ENCODE data around the gene SLC4A5.
"Not testable (repeated sequence)": the region's sequence is repeated elsewhere in the genome, so short reads cannot be mapped to it uniquely, and the experiment has no call there.

SLC4A5 gene

DNA sequence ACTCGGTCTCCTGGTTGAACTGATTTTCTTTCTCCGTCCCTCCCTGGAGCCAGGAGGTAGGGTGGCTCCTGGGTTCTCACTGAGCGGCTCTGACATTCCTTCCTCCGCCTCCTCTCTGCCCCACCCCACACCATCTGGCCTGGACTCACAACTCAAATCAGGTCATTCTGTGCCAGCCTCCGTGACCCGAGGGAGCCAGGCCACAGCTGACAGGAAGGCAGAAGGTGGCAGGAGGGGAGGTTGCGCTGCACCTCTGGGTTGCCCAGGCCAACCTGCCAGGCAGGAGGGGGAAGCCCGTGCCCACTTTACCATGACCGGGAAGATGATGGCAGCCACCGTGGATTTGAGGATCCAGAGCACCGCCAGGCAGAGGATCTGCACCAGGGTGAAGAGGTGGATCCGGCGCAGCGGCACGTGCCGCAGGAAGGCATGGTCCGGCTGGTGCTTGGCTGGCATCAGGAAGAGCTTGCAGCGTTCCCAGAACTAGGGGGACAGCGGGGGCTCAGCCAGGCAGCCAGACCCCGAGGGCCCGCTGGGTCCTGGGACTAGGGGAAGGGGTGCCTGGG is 116.5 kb downstream of the SLC4A5 start:
- no peak for DNase-seq

DNA sequence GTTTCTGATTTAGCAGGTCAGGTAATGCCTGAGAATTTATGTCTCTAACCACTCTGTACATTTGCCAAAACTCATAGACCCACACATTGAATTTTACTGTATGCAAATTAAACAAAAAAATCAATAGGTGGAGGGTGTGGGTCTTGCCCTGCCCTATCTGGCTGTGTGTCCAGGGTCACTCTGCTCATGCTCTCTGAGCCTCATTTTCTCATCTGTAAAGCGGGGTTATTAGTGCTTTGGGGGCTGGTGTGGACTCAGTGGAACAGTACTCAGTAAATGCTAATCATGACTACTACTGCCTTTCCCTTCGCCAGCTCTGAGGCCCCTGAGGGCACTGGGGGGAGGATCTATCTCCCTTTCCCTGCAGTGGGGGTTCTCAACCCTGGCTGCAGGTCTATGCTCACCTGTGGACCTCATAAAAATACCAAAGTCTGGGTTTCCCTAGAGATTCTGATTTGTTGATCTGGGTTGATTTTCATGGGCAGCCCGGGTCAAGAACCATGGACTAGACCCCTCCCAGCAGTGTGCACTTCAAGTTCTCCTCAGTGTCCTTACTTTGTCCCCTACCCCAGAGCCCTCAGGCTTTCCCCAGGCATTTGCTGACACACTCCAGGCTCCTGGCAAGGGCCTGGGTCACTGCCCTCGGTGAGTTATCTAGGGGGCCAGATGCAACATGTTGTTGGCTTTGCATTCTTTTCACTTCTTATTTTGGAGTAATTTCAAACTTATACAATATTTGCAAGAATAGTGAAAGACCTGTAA is 117.3 kb downstream of the SLC4A5 start:
- no peak for DNase-seq

DNA sequence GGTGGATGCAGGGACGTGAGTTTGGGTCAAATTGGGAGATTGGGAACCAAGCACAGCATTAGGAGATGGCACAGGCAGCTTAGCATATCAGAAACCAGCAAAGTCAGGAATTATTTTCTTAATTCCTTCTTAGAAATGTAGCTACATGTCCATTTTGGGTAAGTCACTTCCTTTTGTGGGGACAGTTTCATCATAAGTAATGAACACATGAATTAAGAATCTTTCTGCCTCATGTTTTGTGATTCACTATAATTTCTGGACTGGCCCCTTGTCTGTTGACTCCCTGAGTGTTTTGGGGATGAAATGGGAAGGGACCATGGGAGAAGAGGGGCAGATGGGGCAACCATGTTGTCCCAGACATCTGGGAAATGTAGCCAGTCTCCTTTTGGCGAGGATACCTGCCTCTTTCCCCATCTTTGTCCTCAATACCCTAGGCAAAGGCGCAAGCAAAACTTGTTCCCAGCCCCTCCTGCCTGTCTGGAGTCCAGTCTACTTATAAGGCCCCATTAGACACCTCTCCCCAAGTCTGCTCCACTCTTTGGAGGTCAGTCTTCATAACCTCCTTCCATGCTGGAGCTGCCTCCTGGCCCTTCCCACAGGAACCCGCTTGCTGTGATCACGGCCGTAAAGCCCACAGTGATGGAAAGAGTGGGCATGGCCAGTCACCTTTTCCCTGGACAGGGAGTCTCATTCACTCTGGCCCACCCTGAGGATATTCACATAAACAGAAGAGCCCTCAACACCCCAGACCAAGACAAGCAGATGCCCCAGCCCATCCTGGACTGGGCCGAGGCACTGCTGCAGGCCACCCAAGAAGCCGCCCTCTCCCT is 119.1 kb downstream of the SLC4A5 start:
- DNase-seq, result no peak

DNA sequence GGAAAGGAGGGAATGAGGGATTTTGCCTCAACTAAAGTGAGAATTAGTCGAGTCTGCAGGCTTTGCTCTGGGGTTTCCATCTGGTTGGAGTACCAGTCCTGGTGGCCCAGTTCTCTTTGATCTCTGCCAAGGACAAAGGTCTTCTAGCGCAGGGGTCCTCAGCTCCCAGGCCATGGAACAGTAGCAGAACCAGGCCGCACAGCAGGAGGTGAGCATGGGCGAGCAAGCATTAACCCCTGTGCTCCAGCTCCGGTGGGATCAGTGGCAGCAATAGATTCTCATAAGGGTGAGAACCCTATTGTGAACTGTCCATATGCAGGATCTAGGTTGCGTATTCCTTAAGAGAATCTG is 120.9 kb downstream of the SLC4A5 start:
- DNase-seq, result no peak

DNA sequence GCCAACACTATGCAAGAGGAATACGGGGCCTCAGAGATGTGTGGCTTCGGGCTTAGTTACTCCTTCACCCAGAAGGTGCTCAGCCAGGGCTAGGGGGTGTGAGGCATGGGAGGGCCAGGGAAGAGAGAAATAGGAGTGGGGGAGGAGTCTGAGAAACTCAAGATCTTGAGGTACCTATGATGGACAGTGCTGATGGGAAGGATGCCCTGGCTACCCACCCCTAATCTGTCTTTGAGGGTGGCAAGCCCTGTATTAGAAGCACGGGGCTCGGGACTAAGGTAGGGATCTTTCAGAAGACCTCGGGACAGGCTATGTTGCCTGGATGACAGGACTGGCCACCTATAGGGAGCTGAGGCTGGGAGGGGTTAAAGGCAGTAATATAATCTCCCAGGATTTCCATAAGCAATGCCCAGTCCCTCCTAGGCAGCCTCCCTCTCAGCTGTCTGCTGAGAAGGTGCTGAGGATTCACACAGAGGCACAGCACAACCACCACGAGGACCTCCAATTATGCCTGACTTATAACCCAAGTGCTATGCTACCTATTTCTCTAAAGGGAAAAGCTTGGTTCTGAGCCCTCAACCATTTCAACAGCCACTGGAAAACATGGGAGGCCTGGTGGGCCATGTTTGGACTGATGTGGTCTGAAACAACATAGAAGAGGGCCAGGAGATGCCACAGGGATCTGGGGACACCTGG is 121.5 kb downstream of the SLC4A5 start:
- DNase-seq, result no peak

DNA sequence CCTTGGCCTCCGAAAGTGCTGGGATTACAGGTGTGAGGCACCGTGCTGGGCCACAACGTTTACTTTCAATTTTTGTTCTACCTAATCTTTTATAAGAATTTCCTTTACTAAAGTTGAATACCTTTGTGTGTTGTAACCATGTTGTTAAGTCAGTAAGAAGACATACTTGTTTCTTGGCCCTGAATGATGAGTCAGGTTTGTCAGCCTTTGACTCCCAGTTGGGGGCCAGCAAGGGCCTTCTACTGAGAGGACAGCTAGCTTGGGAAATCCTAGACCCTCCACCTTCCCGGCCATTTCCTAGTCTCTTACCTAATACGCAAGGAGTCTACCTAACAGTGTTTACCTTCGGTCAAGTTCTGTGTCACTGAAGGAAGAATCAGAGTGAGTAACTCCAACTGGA is 122.1 kb downstream of the SLC4A5 start:
- DNase-seq, result no peak

DNA sequence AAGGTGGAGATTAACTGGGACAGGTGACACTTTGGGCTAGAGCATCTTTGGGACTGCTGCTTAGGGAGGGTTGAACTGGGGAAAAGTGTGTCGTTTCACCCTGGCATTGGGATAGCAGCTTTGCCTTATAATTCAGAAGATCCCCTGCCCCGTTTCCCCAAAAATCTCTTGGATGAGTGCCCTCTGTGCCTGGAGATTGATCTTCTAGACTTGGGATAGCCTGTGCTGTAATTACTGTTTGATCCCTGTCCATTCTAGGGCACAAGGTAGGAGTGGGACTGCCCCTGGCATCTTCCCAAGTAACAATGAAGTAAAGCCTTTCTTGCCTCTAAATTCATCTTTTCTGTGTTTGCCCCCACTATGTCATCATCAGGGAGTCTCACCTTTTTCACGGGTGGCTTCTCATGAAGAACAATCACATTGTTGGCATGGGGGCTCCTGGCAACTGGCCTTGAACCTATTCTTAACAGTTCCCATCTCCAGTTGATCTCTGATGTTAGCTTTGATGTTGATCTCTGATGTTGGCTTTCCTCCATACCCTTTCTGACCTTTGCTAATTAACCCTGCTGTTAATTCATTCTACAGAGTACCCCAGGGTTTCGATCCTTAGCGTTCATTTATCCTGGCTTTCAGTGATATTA is 123.2 kb downstream of the SLC4A5 start:
- DNase-seq, result no peak

DNA sequence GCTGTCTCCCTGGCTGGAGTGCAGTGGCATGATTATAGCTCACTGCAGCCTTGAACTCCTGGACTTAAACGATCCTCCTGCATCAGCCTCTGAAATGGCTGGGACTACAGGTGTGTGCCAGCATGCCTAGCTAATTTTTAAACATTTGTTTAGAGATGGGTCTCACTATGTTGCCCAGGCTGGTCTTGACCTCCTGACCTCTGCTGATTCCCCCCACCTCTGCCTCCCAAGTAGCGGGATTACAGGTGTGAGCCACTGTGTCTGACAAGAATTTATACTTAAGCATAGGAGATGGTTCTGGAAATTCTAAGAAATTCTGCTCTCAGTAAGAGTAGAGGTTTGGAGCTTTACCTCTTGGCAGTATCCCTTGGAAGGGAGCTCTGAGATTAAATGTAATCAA is 126.6 kb downstream of the SLC4A5 start:
- no peak for DNase-seq

DNA sequence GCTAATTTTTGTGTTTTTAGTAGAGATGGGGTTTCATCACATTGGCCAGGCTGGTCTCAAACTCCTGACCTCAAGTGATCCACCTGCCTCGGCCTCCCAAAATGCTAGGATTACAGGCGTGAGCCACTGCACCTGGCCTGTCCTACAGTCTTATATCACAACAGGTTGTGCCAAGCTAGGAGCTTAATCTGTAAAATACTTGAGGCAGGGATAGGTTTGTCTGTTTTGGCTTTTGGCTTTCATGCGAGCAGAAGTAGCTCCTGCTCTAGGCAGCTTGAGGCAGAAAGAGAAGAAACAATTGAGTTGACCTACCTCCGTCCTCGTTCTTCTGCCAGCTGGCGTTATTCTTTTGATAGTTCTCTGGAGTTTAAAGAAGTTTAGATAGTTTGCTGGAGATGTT is 127.4 kb downstream of the SLC4A5 start:
- not testable (repeated sequence) for DNase-seq

DNA sequence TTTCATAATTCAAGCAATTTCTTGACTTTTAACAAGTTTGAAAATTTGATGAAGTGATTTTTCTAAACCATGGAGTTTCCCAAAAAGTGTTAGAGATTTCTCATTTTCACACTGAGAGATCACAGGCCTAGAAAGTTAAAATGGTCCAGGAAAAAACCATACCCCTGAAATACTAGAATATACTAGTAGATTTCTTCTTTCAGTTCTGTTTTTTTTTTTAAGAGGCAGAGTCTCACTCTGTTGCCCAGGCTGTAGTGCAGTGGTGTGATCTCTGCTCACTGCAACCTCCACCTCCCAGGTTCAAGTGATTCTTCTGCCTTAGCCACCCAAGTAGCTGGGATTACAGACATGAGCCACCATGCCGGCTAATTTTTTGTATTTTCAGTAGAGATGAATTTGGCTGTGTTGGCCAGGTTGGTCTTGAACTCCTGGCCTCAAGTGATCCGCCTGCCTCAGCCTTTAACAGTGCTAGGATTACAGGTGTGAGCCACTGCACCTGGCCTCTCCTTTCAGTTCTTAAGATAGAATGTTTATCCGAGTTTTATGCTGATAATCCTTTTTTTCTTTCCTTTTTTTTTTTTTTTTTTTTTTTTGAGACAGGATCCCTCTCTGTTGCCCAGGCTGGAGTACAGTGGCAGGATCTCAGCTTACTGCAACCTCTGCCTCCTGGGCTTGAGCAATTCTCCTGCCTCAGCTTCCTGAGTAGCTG is 130.4 kb downstream of the SLC4A5 start:
- no peak for DNase-seq

DNA sequence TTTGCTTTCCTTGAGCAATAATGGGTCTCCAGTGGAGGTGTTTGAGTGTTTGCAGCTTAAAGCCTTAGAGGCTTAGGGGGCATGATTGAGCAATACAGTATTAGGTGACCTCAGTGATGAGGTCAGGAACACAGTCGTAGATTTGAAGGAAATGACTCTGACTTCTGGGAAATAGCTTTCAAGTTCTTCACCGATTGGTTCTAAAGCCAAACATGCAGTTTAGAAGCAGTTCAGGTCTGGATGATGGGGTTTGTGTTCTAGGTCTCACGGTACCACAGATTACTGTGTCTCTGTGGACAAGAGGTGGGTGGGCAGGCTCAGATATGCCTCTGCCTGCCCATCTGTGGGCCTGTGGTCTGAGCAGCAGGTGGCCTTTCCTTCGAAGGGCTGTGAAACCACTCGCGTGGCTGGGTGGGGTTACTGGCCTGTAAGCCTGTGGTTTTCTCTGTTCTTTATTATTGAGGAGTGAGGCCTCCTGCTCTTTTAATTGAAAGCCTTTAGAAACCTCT is 137.0 kb downstream of the SLC4A5 start:
- no peak for DNase-seq

DNA sequence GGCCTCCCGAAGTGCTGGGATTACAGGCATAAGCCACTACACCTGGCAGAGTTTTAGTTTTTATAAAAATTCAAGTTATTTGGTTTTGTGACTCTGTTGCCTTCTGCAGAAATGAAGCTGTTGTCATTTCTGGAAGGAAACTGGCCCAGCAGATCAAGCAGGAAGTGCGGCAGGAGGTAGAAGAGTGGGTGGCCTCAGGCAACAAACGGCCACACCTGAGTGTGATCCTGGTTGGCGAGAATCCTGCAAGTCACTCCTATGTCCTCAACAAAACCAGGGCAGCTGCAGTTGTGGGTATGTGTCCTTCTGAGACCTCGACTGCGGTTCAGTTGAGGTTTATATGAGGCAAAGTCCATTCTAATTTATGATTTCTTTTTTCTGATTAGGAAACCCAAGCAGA is 137.6 kb downstream of the SLC4A5 start:
- no peak for DNase-seq

DNA sequence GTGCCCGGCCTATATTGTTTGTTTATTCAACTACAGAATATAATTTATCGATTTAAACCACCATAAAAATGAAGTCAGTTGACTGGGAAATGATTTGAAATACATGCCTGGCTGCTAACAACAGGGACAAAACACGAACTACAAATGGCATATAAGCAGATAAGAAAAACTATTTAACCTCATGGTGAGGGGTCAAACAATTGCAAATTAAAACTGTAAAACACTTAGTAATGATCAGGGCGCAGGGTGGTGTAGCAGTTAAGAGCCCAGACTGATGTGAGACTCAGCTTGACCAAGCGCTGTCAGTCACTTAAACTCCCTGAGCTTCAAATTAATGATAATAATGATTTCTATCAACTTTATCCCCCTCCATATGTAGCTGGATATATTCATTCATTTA is 138.1 kb downstream of the SLC4A5 start:
- DNase-seq, result no peak

DNA sequence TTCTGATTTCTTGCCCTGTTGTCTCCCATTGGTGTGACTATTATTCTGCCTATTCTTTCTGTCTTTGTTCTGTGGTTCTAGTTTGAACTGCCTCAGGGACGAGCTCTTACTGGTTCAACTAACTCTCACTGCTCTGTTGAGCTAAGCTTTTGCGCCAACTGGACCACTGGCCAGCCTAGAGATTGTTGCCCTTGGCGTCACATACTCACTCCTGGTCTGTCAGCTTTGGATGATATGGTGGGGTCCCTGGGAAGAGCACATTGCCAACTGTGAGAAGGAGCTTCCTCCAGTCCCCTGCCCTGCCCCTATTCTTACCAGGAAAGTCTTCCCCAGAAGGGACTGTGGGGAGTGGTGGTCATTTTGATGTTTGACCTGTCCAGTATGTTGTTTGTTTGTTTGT is 138.8 kb downstream of the SLC4A5 start:
- no peak for DNase-seq

DNA sequence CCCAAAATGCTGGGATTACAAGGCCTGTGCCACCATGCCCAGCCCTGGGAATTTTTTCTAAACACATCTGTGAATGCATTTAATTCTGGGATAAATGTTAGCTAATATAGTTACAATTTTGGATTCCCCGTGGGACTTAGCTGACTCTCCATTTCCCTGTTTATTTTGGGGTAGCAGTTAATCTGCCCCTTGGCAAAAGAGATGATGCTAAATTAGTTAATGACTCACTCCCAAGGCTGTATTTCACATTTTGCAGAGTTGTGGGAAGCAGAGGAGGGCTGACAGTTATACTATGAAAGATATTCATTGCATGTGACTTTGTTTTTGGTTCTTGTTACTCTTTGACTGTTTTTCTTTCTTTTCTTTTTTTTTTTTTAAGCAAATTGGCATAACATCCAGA is 141.6 kb downstream of the SLC4A5 start:
- DNase-seq, result no peak

DNA sequence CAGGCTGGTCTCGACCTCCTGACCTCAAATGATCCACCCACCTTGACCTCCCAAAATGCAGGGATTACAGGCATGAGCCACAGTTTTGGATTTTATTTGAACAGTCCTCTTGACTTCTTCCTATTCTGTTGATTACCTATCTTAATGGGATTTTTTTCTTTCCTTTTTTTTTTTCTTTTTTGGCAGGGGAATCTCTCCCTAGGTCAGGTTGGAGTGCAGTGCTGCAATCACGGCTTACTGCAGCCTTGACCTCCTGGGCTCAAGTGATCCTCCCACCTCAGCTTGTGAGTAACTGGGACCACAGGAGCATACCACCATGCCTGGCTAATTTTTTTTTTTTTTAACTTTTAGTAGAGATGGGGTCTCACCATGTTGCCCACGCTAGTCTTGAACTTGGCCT is 142.0 kb downstream of the SLC4A5 start:
- no peak for DNase-seq

DNA sequence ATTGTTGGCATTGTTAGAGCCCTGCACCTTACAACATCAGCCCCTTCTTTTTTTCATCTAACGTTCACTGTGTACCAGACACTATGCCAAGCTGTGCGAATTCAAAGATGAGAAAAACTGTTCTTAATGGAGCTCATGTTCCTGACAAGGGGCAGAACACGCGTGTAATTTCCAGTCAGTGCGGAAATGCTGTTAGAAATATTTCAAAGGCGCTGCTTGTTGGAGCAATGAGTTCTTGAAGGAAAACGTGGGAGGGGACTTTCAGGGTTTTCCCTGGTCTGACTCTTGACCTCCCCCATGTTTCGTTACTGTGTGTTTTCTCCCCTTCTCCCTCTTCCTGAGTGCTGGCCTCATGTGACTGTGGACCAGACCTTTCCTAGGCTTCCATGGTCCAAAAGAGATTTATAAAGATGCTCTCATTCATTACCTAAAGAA is 143.3 kb downstream of the SLC4A5 start:
- peak; percentile 20 for DNase-seq

DNA sequence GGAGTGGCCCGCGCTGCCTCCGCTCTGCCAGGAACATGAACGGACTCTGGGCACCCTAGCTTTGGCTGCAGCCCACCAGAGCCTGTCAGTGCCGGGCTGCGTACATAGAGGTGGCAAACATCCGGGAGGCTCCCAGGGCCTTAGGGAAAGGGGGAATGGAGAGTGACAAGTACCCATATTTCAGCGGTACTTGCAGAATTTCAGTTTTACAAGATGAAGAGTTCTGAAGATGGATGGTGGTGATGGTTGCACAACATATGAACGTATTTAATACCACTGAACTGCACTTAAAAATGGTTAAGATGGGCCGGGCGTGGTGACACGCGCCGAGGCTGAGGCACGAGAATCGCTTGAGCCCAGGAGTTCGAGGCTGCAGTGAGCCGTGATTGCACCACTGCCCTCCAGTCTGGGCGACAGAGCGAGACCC is 143.9 kb downstream of the SLC4A5 start:
- peak; percentile 20 for DNase-seq

DNA sequence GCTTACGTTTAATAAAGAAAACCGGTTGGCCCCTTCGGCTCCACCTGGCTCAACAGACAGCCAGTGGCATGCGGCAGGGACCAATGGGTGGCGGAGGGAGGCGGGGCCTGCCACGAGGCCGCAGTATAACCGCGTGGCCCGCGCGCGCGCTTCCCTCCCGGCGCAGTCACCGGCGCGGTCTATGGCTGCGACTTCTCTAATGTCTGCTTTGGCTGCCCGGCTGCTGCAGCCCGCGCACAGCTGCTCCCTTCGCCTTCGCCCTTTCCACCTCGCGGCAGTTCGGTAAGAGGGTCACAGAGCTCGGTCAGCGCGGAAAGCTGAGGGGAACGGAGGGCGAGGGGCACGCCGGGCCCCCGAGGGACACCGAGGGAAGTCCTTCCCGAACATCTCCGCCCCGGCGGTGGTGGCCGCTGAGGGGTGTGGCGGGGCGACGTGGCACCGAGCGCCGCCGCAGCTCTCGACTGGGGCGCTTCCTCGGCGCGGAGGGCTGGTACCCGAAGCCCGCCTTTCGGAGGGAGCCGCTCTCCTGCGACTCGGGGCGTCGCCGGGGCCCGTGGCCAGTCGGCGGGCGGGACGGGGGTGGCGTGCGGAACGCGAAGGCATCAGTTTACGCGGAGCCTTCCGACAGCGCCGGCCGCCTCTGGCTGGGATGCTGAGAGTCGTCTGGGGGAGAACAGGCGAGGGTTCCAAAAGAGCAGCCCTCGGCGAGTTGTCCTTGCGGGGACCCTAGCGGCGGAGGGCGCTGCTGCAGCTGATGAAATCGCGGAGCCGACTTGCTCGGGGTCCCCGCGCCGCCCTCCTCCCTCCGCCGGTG is 144.5 kb downstream of the SLC4A5 start, which contains the start of gene MTHFD2:
Gene MTHFD2 (plus strand): TSS at position 155 of the 814 bp plus-strand sequence. CDS start 27 bp downstream, at position 182.
- peak; percentile 94 for DNase-seq

DNA sequence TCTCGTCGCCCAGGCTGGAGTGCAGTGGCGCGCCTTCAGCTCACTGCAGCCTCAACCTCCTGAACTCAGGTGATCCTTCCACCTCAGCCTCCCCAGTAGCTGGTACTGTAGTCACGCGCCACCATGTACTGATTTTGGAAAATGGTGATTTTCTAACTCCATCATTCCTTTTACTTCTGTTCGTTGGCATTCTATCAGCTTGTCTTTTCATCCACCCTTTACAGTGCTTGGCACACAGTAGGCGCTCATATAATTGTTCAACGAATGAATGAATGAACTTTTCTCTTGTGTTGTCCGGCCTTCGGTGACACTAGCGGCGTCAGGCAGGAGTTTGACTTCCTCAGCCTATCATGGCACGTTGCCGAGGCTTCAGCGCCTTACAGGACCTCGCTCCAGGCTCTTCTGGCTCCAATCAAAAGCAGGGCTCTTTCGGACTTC is 145.2 kb downstream of the SLC4A5 start:
- DNase-seq, result no peak

DNA sequence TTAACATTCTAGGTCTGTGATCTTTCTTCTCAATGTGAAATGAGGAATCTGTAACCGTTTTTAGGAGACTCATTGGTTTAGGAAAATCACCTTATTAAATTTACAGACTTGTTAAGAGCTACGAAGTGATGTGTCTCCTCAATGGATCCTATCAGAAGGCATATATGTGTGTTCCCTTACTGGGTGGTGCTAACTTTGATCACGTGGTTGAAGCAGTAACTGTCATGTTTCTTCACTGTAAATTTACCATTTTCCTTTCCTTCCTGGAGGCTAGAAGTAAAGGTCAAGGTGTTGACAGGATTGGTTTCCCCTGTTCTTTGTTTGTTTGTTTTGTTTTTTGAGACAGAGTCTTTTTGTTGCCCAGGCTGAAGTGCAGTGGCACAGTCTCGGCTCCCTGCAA is 146.2 kb downstream of the SLC4A5 start:
- no peak for DNase-seq

All from activated naive CD4-positive, alpha-beta T cell treated with anti-CD3 and anti-CD28 coated beads, Interleukin-2, amount 50 U/mL, for 16 hours (primary cell).